ENCODE measurements around the gene CD200R1.
A peak's percentile ranks its signal among the peaks of the same experiment; 100 is the strongest.

Gene CD200R1, protein sequence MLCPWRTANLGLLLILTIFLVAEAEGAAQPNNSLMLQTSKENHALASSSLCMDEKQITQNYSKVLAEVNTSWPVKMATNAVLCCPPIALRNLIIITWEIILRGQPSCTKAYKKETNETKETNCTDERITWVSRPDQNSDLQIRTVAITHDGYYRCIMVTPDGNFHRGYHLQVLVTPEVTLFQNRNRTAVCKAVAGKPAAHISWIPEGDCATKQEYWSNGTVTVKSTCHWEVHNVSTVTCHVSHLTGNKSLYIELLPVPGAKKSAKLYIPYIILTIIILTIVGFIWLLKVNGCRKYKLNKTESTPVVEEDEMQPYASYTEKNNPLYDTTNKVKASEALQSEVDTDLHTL

DNA sequence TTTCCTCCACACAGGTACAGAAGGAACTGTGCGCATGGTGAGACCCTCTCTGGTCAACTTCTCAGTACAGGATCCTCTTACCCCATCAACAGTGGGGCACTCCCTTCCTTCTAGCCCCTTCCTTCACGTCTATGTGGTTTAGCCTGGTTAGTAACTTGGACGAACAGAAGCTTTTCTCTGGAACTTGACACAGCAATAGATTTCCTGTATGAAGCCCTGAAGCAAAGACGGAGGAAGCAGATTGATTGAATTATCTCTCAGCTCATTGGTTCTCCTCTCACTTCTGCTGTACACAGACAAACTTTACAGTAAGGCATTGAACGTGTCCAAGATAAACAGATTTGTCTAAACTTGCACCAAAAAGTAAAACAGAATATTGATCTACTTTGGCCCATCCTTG lies at the start of gene CD200R1:
Gene CD200R1, minus strand, starts transcription at position 210 of the 400 bp plus-strand sequence. CDS start 246 bp downstream, outside the sequence.
- no peaks in the 10 kb centered on the region for H3K27me3 ChIP-seq (ENCODE audit: control insufficient read depth in 1 of 2, insufficient read depth in 2 of 2, low read length in 2 of 2)
- H3K4me3 ChIP-seq (ENCODE audit: low read depth in 1 of 2, low read length in 2 of 2) = no peak within 1 kb of the TSS
- no peak within 1 kb of the TSS for H3K27ac ChIP-seq (ENCODE audit: low read depth, low read length)
- H3K9me3 ChIP-seq (ENCODE audit: low read length) = no peaks in the 10 kb centered on the region
- no peaks in the 10 kb centered on the region for H3K4me1 ChIP-seq (ENCODE audit: insufficient read depth, low read length)
- H3K36me3 ChIP-seq (ENCODE audit: insufficient read depth, low read length) = no peaks in the 10 kb centered on the region
- H3K9ac ChIP-seq (ENCODE audit: low read length) = no peak within 1 kb of the TSS

DNA sequence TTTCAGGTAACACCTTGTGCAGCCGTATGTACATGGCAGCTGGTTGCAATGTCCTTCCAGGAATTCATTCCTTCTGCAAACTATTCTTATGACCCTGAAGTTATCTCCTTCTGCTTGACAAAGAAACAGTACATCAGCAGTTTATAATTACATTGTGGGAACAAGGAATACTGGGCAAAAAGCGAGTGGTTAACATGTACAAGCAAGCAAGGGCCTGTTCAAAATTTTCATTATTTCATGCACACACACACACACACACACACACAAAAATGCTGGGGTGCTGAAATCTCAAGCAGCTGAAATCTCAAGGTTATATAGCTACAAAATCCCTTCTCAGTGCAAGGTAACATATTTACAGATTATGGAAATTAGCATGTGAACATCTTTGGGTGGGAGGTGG lies 46.6 kb upstream of the CD200R1 start:
- Histone ChIP-seq H3K36me3 (ENCODE audit: insufficient read depth, low read length) (peaks cover 4% of the 10 kb centered on the region), H3K9me3 (ENCODE audit: low read length) (no peaks in the 10 kb centered on the region), H3K9ac (ENCODE audit: low read length) (no peak overlapping the region), H3K27me3 (ENCODE audit: control insufficient read depth in 1 of 2, insufficient read depth in 2 of 2, low read length in 2 of 2) (no peaks in the 10 kb centered on the region), H3K4me3 (ENCODE audit: low read depth in 1 of 2, low read length in 2 of 2) (no peak overlapping the region), H3K4me1 (ENCODE audit: insufficient read depth, low read length) (peaks cover 21% of the 10 kb centered on the region), H3K27ac (ENCODE audit: low read depth, low read length) (no peak overlapping the region)

DNA sequence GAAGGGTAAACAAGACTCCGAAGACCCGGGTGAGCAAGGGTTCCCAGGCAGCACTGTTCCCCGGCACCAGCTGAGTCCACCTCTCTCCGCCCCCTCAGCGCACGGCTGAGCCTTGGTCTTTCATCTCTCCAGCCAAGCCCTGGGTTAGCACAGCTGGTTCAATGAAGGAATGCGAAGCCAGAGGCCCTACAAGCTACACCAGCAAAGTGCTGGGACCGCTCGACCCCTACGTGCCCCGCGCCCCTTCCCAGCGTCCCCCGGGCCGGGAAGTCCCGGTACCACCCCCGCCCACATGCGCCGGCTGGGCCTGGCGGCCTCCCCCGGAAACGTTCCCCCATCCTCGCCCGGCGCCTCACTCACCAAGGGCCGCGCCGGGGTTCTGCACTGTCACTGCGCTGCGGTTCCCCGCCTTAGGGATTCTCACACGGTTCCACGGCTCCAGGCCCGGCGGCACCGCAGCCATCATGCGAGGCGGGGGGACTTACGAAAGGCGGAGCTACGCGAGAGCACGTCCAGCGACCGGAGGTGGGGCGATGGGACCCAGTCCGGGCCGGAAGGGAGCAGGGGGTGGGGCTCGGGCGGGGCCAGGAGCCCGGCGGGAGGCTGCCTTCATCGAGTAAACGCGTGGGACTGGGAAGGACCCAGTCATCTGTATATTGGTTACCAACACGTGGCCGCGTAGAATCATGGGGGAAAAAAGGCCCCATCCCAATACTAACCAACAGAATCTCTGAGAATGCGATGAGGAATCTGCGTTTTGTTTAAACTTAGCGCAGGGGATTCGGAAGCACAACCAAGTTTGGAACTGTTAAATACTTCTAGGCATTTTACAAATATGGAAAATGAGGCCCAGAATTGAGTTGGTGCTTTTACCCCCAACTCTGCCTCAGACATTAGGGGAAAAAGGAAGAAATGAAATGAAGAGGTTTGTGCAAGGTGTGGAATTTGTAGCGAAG lies 44.6 kb upstream of the CD200R1 start:
- Histone ChIP-seq H3K9me3 (ENCODE audit: low read length) (no peaks in the 10 kb centered on the region), H3K9ac (ENCODE audit: low read length) (peak overlapping the region; percentile 74), H3K36me3 (ENCODE audit: insufficient read depth, low read length) (peaks cover 17% of the 10 kb centered on the region), H3K27ac (ENCODE audit: low read depth, low read length) (peak overlapping the region; percentile 84), H3K27me3 (ENCODE audit: control insufficient read depth in 1 of 2, insufficient read depth in 2 of 2, low read length in 2 of 2) (no peaks in the 10 kb centered on the region), H3K4me3 (ENCODE audit: low read depth in 1 of 2, low read length in 2 of 2) (peak overlapping the region; percentile 63 to 79), H3K4me1 (ENCODE audit: insufficient read depth, low read length) (peaks cover 26% of the 10 kb centered on the region)

DNA sequence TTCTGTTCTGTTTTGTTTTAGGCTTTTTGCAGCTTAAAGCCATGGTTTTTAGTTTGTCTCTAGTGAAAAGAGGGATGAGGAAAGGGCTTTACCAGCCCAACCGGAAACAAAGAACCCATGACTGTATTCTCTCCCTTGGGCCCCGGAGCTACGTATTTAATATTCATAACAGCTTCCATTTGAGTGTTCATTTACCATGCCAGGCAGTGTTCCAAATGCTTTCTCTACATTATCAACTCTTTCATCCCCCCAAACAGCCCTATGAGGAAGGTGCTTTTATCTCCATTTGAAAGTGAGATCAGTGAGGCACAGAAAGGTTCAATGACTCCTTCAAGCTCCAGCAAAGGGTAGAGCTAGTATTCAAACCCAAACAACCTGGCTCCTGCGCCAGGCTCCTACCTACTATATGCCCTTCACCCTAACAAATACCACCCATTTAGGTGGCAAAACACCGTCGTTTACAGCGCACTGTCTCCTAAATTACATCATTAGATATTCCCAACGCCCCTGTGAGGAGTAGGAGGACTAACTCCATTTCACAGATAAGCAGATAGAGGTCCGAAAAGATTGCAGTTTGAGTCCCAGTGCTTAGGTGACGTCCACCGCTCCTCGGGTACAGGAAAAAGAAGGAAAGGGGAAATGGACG lies 43.8 kb upstream of the CD200R1 start:
- Histone ChIP-seq H3K27me3 (ENCODE audit: control insufficient read depth in 1 of 2, insufficient read depth in 2 of 2, low read length in 2 of 2) (no peaks in the 10 kb centered on the region), H3K36me3 (ENCODE audit: insufficient read depth, low read length) (peaks cover 17% of the 10 kb centered on the region), H3K4me1 (ENCODE audit: insufficient read depth, low read length) (peaks cover 26% of the 10 kb centered on the region), H3K4me3 (ENCODE audit: low read depth in 1 of 2, low read length in 2 of 2) (peak overlapping the region; percentile 63 to 79), H3K9me3 (ENCODE audit: low read length) (no peaks in the 10 kb centered on the region), H3K9ac (ENCODE audit: low read length) (peak overlapping the region; percentile 74), H3K27ac (ENCODE audit: low read depth, low read length) (peak overlapping the region; percentile 84)

DNA sequence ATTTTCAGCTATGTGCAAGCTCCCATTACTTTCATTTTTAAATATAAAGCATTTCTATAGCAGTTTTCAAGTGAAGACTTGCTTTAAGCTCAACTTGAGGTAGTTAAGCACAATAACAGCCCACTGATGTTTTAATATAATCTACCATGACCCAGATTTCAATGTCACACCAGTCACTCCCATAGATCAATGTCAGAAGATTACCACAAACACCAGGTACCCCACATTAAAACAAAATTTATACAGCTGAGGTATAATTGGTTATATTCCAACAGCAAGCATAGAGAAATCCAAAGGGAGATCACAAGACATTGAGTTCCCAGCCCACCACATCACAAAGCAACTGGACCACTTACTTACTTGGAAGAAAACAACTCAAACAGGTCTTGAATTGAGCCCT lies 38.7 kb upstream of the CD200R1 start:
- H3K9ac ChIP-seq (ENCODE audit: low read length) = no peak overlapping the region
- H3K9me3 ChIP-seq (ENCODE audit: low read length) = no peaks in the 10 kb centered on the region
- no peak overlapping the region for H3K27ac ChIP-seq (ENCODE audit: low read depth, low read length)
- peaks cover 37% of the 10 kb centered on the region for H3K36me3 ChIP-seq (ENCODE audit: insufficient read depth, low read length)
- H3K4me3 ChIP-seq (ENCODE audit: low read depth in 1 of 2, low read length in 2 of 2) = no peak overlapping the region
- H3K4me1 ChIP-seq (ENCODE audit: insufficient read depth, low read length) = peaks cover 16% of the 10 kb centered on the region
- H3K27me3 ChIP-seq (ENCODE audit: control insufficient read depth in 1 of 2, insufficient read depth in 2 of 2, low read length in 2 of 2) = no peaks in the 10 kb centered on the region

DNA sequence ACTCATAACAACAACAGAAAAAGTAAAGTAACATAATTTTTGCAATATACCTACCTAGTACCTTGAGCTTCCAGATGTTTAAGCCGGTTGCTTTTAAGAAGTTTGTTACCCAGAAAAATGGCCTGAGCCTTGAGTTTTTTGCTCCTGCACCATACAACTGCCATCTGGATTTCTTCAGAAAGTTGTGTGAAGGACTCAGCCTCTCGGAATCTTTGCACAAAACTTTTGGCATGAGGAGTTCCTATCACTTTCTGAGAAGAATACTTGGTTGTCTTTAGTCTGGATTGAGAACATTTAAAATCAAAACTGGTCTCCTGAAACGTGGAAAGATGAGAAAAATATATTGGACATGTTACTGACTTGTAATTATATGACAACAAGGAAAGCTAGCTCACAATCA lies 33.2 kb upstream of the CD200R1 start:
- H3K9me3 ChIP-seq (ENCODE audit: low read length) = no peaks in the 10 kb centered on the region
- H3K27me3 ChIP-seq (ENCODE audit: control insufficient read depth in 1 of 2, insufficient read depth in 2 of 2, low read length in 2 of 2) = no peaks in the 10 kb centered on the region
- no peak overlapping the region for H3K9ac ChIP-seq (ENCODE audit: low read length)
- no peak overlapping the region for H3K4me3 ChIP-seq (ENCODE audit: low read depth in 1 of 2, low read length in 2 of 2)
- no peak overlapping the region for H3K27ac ChIP-seq (ENCODE audit: low read depth, low read length)
- H3K4me1 ChIP-seq (ENCODE audit: insufficient read depth, low read length) = no peaks in the 10 kb centered on the region
- H3K36me3 ChIP-seq (ENCODE audit: insufficient read depth, low read length) = peaks cover 50% of the 10 kb centered on the region

DNA sequence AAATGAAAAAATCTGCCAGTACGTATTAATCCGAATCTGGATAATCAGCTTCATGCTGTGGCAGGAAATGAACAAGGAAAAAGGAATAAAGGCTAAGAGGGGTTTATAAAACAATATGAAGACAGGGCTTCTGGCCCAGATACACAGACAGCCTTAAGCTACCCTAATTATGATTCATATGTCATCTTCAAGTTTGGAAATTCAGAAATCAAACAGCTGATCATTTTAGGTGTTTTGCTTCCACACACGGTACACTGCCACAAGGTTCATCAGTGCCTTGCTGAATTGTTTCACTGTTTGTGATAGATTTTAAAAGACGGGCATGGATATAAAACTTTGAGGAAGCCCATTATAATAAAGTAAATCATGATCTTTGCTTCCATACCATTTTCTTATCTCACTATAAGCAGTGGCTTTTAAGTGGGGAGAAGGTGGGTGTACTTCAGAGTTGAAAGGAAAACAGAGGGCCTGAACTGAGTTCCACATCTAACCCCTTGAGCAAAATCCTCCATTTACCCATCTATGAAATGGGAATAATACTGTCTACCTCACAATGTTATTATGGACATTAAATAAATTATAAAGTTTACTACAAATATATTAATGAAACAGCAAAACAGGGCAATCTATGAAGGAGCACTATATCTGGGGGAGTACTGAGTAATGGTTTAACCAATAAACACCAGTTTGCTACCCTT lies 31.6 kb upstream of the CD200R1 start:
- Histone ChIP-seq H3K4me3 (ENCODE audit: low read depth in 1 of 2, low read length in 2 of 2) (no peak overlapping the region), H3K4me1 (ENCODE audit: insufficient read depth, low read length) (peaks cover 6% of the 10 kb centered on the region), H3K27me3 (ENCODE audit: control insufficient read depth in 1 of 2, insufficient read depth in 2 of 2, low read length in 2 of 2) (no peaks in the 10 kb centered on the region), H3K36me3 (ENCODE audit: insufficient read depth, low read length) (peaks cover 45% of the 10 kb centered on the region), H3K9me3 (ENCODE audit: low read length) (no peaks in the 10 kb centered on the region), H3K9ac (ENCODE audit: low read length) (no peak overlapping the region), H3K27ac (ENCODE audit: low read depth, low read length) (no peak overlapping the region)

DNA sequence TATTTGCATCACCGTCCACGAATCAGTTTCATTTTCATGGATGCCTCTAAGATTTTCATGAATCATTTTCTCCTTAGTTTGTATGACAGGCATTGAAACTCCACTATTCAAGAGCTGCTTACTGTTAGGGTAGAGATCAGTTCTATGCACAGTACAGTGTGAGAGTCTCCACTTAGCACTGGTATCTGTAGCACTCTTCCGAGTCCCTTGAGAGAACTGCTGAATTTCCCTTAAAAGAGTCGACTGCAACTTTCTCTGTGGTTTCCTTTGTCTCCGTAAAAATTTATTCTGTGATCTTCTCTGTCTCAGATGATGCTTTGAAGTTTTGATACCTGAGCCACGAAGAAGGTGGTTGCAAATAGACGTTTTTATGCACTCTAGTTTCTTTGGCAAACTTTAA lies 30.7 kb upstream of the CD200R1 start:
- H3K9me3 ChIP-seq (ENCODE audit: low read length) = no peaks in the 10 kb centered on the region
- no peak overlapping the region for H3K4me3 ChIP-seq (ENCODE audit: low read depth in 1 of 2, low read length in 2 of 2)
- peaks cover 6% of the 10 kb centered on the region for H3K4me1 ChIP-seq (ENCODE audit: insufficient read depth, low read length)
- no peak overlapping the region for H3K27ac ChIP-seq (ENCODE audit: low read depth, low read length)
- no peak overlapping the region for H3K9ac ChIP-seq (ENCODE audit: low read length)
- H3K27me3 ChIP-seq (ENCODE audit: control insufficient read depth in 1 of 2, insufficient read depth in 2 of 2, low read length in 2 of 2) = no peaks in the 10 kb centered on the region
- H3K36me3 ChIP-seq (ENCODE audit: insufficient read depth, low read length) = peaks cover 45% of the 10 kb centered on the region

DNA sequence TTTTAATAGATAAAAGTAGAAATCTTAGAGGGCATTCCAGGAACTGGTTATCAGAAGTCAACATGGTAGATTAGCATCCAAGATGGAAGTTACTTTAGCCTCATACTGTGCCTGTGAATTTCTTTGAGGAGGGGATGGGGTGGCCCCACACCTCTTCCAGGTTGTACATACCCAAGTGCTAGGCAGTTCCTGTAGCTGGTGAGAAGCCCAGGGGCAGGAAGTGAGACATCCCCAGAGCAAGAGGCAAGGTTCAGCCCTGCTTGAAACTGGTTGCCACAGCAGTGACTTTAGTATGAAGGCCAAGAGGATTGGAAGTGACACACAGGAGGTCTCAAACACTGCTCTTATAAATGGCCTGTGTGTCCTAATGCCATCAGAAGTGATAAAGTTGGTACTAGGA lies 27.8 kb upstream of the CD200R1 start:
- Histone ChIP-seq H3K9ac (ENCODE audit: low read length) (no peak overlapping the region), H3K27me3 (ENCODE audit: control insufficient read depth in 1 of 2, insufficient read depth in 2 of 2, low read length in 2 of 2) (no peaks in the 10 kb centered on the region), H3K4me3 (ENCODE audit: low read depth in 1 of 2, low read length in 2 of 2) (no peak overlapping the region), H3K9me3 (ENCODE audit: low read length) (no peaks in the 10 kb centered on the region), H3K4me1 (ENCODE audit: insufficient read depth, low read length) (peaks cover 6% of the 10 kb centered on the region), H3K27ac (ENCODE audit: low read depth, low read length) (no peak overlapping the region), H3K36me3 (ENCODE audit: insufficient read depth, low read length) (peaks cover 38% of the 10 kb centered on the region)

DNA sequence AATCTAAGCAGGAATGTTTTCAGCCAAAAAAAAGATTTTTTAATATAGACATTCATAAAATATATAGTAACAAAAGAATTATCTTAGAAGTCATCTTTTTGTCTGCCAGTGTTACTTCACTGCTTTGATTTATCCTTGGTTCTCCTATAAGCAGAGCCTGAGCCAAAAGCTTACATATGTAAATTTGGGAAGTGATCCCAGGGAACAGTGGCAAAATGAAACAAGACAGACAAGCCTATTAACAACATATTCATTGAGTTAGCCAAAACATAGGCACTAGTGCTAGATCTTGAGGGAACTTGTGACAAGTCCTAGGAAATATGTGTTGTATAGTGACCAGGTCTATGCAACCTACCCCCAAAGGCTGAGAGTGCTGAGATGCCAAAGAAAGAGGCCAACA lies 27.1 kb upstream of the CD200R1 start:
- H3K36me3 ChIP-seq (ENCODE audit: insufficient read depth, low read length) = peaks cover 32% of the 10 kb centered on the region

DNA sequence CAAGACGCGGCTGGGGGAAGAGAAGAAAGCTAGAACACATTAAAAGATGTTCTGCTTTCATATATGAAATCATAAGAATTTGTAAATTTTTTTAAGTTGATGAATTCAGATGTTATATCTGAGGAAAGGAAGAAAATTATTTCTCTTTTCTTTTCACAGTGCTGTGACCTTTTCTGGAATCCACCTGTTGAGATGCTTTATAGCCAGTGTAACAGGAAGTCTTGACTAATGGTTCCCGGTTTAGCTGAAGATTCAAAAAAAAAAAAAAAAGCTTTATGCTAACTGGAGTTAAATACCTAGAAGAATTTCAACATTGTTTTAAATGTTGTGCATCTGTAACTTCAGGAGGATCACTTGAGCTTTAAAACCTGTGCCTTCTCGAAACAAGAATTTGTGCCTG lies 25.8 kb upstream of the CD200R1 start:
- no peaks in the 10 kb centered on the region for H3K9me3 ChIP-seq (ENCODE audit: low read length)
- peaks cover 31% of the 10 kb centered on the region for H3K36me3 ChIP-seq (ENCODE audit: insufficient read depth, low read length)
- H3K27ac ChIP-seq (ENCODE audit: low read depth, low read length) = no peak overlapping the region
- no peaks in the 10 kb centered on the region for H3K27me3 ChIP-seq (ENCODE audit: control insufficient read depth in 1 of 2, insufficient read depth in 2 of 2, low read length in 2 of 2)
- peaks cover 6% of the 10 kb centered on the region for H3K4me1 ChIP-seq (ENCODE audit: insufficient read depth, low read length)
- H3K9ac ChIP-seq (ENCODE audit: low read length) = no peak overlapping the region
- no peak overlapping the region for H3K4me3 ChIP-seq (ENCODE audit: low read depth in 1 of 2, low read length in 2 of 2)

More for the DNA sequence above, 27.1 kb upstream of the CD200R1 start:
- H3K4me3 ChIP-seq (ENCODE audit: low read depth in 1 of 2, low read length in 2 of 2) = no peak overlapping the region
- no peaks in the 10 kb centered on the region for H3K9me3 ChIP-seq (ENCODE audit: low read length)
- H3K9ac ChIP-seq (ENCODE audit: low read length) = no peak overlapping the region
- peaks cover 6% of the 10 kb centered on the region for H3K4me1 ChIP-seq (ENCODE audit: insufficient read depth, low read length)
- no peaks in the 10 kb centered on the region for H3K27me3 ChIP-seq (ENCODE audit: control insufficient read depth in 1 of 2, insufficient read depth in 2 of 2, low read length in 2 of 2)
- H3K27ac ChIP-seq (ENCODE audit: low read depth, low read length) = no peak overlapping the region

Data from muscle layer of colon (tissue), 2 donors.